T-helper 1 cell treated with Interleukin-12 subunit alpha and Interleukin-12 subunit beta and Interleukin-4 antibody, amounts not matched to agents 30 μg/mL and 1 μg/mL, for 36 hours (primary cell): Measurements from ENCODE around the gene CCDC57.

Experiments used
- H3K27ac Mint-ChIP-seq: one replicate; pipeline ENCODE4 v1.8.0; 2021; ENCODE audit warnings: mild to moderate bottlenecking, mixed read lengths
- H3K27me3 Mint-ChIP-seq: one replicate; pipeline ENCODE4 v1.8.0; 2021; ENCODE audit warnings: low read depth, mixed read lengths
- H3K36me3 Mint-ChIP-seq: one replicate; pipeline ENCODE4 v1.8.0; 2021; ENCODE audit warnings: low read depth, mixed read lengths
- H3K4me1 Mint-ChIP-seq: one replicate; pipeline ENCODE4 v1.8.0; 2021; ENCODE audit warnings: low read depth, mixed read lengths
- H3K4me3 Mint-ChIP-seq: one replicate; pipeline ENCODE4 v1.8.0; 2021; ENCODE audit warnings: mild to moderate bottlenecking, moderate library complexity, mixed read lengths
- H3K9me3 Mint-ChIP-seq: one replicate; pipeline ENCODE4 v1.8.0; 2021; ENCODE audit warnings: mixed read lengths

CCDC57 gene

GRCh38 chr17:82232876-82233785 is 20.5 kb upstream of the CCDC57 start:
- H3K36me3 Mint-ChIP-seq = peaks cover 8% of the 10 kb centered on the region
- peak overlapping the region; percentile 75 for H3K27ac Mint-ChIP-seq
- peaks cover 14% of the 10 kb centered on the region for H3K4me1 Mint-ChIP-seq
- H3K9me3 Mint-ChIP-seq = no peaks in the 10 kb centered on the region
- no peaks in the 10 kb centered on the region for H3K27me3 Mint-ChIP-seq
- peak overlapping the region; percentile 51 for H3K4me3 Mint-ChIP-seq

GRCh38 chr17:82232322-82232820 is 19.7 kb upstream of the CCDC57 start:
- Mint-ChIP-seq H3K36me3 (peaks cover 5% of the 10 kb centered on the region), H3K4me3 (no peak overlapping the region), H3K27ac (no peak overlapping the region), H3K9me3 (no peaks in the 10 kb centered on the region), H3K27me3 (no peaks in the 10 kb centered on the region), H3K4me1 (peaks cover 11% of the 10 kb centered on the region)

- no peak overlapping the region for H3K4me3 Mint-ChIP-seq
- no peaks in the 10 kb centered on the region for H3K27me3 Mint-ChIP-seq
- peaks cover 11% of the 10 kb centered on the region for H3K4me1 Mint-ChIP-seq
- peaks cover 5% of the 10 kb centered on the region for H3K36me3 Mint-ChIP-seq
- H3K9me3 Mint-ChIP-seq = no peaks in the 10 kb centered on the region
- no peak overlapping the region for H3K27ac Mint-ChIP-seq
Measured at GRCh38 chr17:82231562-82232321, 19.1 kb upstream of the CCDC57 start.

- no peaks in the 10 kb centered on the region for H3K9me3 Mint-ChIP-seq
- H3K4me1 Mint-ChIP-seq = peaks cover 11% of the 10 kb centered on the region
- no peak overlapping the region for H3K4me3 Mint-ChIP-seq
- peaks cover 5% of the 10 kb centered on the region for H3K36me3 Mint-ChIP-seq
- H3K27ac Mint-ChIP-seq = no peak overlapping the region
- no peaks in the 10 kb centered on the region for H3K27me3 Mint-ChIP-seq
Measured at GRCh38 chr17:82231312-82231561, 18.6 kb upstream of the CCDC57 start.

GRCh38 chr17:82230609-82231311 is 18.1 kb upstream of the CCDC57 start:
- Mint-ChIP-seq H3K4me3 (peak overlapping the region; percentile 92), H3K27me3 (no peaks in the 10 kb centered on the region), H3K27ac (no peak overlapping the region), H3K9me3 (no peaks in the 10 kb centered on the region), H3K36me3 (peaks cover 5% of the 10 kb centered on the region), H3K4me1 (peaks cover 9% of the 10 kb centered on the region)

- peak overlapping the region; percentile 92 for H3K4me3 Mint-ChIP-seq
- H3K4me1 Mint-ChIP-seq = peaks cover 9% of the 10 kb centered on the region
Measured at GRCh38 chr17:82229698-82230608, 17.3 kb upstream of the CCDC57 start.

GRCh38 chr17:82228842-82229697 is 16.4 kb upstream of the CCDC57 start, which contains the start of gene SLC16A3:
Gene SLC16A3, plus strand, starts transcription at chr17:82229042. Its CDS starts 6,967 bp downstream, at chr17:82236009.
- H3K4me1 Mint-ChIP-seq = peaks cover 6% of the 10 kb centered on the region
- peaks cover 5% of the 10 kb centered on the region for H3K36me3 Mint-ChIP-seq
- H3K9me3 Mint-ChIP-seq = no peaks in the 10 kb centered on the region
- H3K27ac Mint-ChIP-seq = peak within 1 kb of the TSS; percentile 88
- peak within 1 kb of the TSS; percentile 92 for H3K4me3 Mint-ChIP-seq
- H3K27me3 Mint-ChIP-seq = no peaks in the 10 kb centered on the region

More at GRCh38 chr17:82229698-82230608, 17.3 kb upstream of the CCDC57 start:
- Mint-ChIP-seq H3K27me3 (no peaks in the 10 kb centered on the region), H3K36me3 (peaks cover 5% of the 10 kb centered on the region), H3K9me3 (no peaks in the 10 kb centered on the region), H3K27ac (peak overlapping the region; percentile 84)

- Mint-ChIP-seq H3K36me3 (peaks cover 3% of the 10 kb centered on the region), H3K27me3 (no peaks in the 10 kb centered on the region), H3K9me3 (no peaks in the 10 kb centered on the region), H3K27ac (peak overlapping the region; percentile 88), H3K4me3 (peak overlapping the region; percentile 88), H3K4me1 (peaks cover 5% of the 10 kb centered on the region)
Measured at GRCh38 chr17:82228278-82228841, 15.7 kb upstream of the CCDC57 start.

GRCh38 chr17:82227629-82228277 is 15.1 kb upstream of the CCDC57 start:
- Mint-ChIP-seq H3K27ac (peak overlapping the region; percentile 72), H3K36me3 (peaks cover 2% of the 10 kb centered on the region), H3K4me1 (peaks cover 5% of the 10 kb centered on the region), H3K27me3 (no peaks in the 10 kb centered on the region), H3K9me3 (no peaks in the 10 kb centered on the region), H3K4me3 (peak overlapping the region; percentile 88)

GRCh38 chr17:82226809-82227628 is 14.4 kb upstream of the CCDC57 start:
- peak overlapping the region; percentile 21 for H3K4me3 Mint-ChIP-seq
- no peaks in the 10 kb centered on the region for H3K9me3 Mint-ChIP-seq
- H3K27ac Mint-ChIP-seq = peak overlapping the region; percentile 72
- H3K4me1 Mint-ChIP-seq = peaks cover 5% of the 10 kb centered on the region
- no peaks in the 10 kb centered on the region for H3K27me3 Mint-ChIP-seq
- peaks cover 2% of the 10 kb centered on the region for H3K36me3 Mint-ChIP-seq

- Mint-ChIP-seq H3K36me3 (peaks cover 2% of the 10 kb centered on the region), H3K27me3 (no peaks in the 10 kb centered on the region), H3K4me1 (peaks cover 5% of the 10 kb centered on the region), H3K4me3 (no peak overlapping the region), H3K9me3 (no peaks in the 10 kb centered on the region), H3K27ac (no peak overlapping the region)
Measured at GRCh38 chr17:82226146-82226808, 13.6 kb upstream of the CCDC57 start.
